ENCODE results near the gene MATK.

Gene MATK

GRCh38 chr19:3736106-3736724, 50.0 kb downstream of the MATK start:
- Histone ChIP-seq H3K9me3 (ENCODE audit: control insufficient read depth, low read length) (no peaks in the 10 kb centered on the region), H3K4me3 (ENCODE audit: insufficient read depth, low read depth, low read length, poor library complexity, severe bottlenecking) (no peak overlapping the region), H3K36me3 (ENCODE audit: control insufficient read depth, insufficient read depth, low read length) (peaks cover 6% of the 10 kb centered on the region), H3K4me1 (ENCODE audit: control insufficient read depth, insufficient read depth, low read length, poor library complexity, severe bottlenecking) (peaks cover 3% of the 10 kb centered on the region), H3K27me3 (replicated peaks; ENCODE audit: control insufficient read depth, insufficient read depth, low read length, poor library complexity, severe bottlenecking) (no peaks in the 10 kb centered on the region), H3K27ac (ENCODE audit: insufficient read depth, low read length, poor library complexity, severe bottlenecking) (no peak overlapping the region)
- no peak for DNase-seq

- Histone ChIP-seq H3K4me3 (ENCODE audit: insufficient read depth, low read depth, low read length, poor library complexity, severe bottlenecking) (no peak overlapping the region), H3K4me1 (ENCODE audit: control insufficient read depth, insufficient read depth, low read length, poor library complexity, severe bottlenecking) (no peaks in the 10 kb centered on the region), H3K27ac (ENCODE audit: insufficient read depth, low read length, poor library complexity, severe bottlenecking) (no peak overlapping the region), H3K27me3 (replicated peaks; ENCODE audit: control insufficient read depth, insufficient read depth, low read length, poor library complexity, severe bottlenecking) (no peaks in the 10 kb centered on the region), H3K9me3 (ENCODE audit: control insufficient read depth, low read length) (no peaks in the 10 kb centered on the region), H3K36me3 (ENCODE audit: control insufficient read depth, insufficient read depth, low read length) (peaks cover 6% of the 10 kb centered on the region)
- DNase-seq, result no peak
Measured at GRCh38 chr19:3734310-3734600, 51.9 kb downstream of the MATK start.

GRCh38 chr19:3733549-3734309, 52.5 kb downstream of the MATK start:
- Histone ChIP-seq H3K27ac (ENCODE audit: insufficient read depth, low read length, poor library complexity, severe bottlenecking) (no peak overlapping the region), H3K4me3 (ENCODE audit: insufficient read depth, low read depth, low read length, poor library complexity, severe bottlenecking) (no peak overlapping the region)
- no peak for DNase-seq

DNA sequence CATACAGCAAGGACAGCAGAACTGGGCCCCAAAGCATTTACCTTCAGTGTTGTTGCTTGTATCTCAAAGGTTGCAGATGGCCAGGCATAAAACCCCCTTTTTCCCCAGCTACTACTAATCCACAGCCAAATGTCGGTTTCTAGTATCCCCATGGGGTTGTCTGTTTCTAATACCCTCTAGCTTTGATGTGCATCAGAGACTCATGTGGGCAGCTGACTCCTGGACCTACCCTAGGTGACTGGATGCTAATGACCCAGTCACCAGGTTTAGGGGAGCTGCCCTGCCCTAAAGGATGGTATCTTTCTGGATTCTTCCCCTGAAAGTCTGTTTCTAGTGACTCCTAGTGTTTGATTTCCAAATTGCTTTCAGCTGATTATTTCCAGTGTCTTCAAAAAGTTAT, 54.1 kb downstream of the MATK start:
- Histone ChIP-seq H3K4me3 (ENCODE audit: insufficient read depth, low read depth, low read length, poor library complexity, severe bottlenecking) (no peak overlapping the region), H3K27me3 (replicated peaks; ENCODE audit: control insufficient read depth, insufficient read depth, low read length, poor library complexity, severe bottlenecking) (no peaks in the 10 kb centered on the region), H3K36me3 (ENCODE audit: control insufficient read depth, insufficient read depth, low read length) (peaks cover 3% of the 10 kb centered on the region), H3K4me1 (ENCODE audit: control insufficient read depth, insufficient read depth, low read length, poor library complexity, severe bottlenecking) (no peaks in the 10 kb centered on the region), H3K27ac (ENCODE audit: insufficient read depth, low read length, poor library complexity, severe bottlenecking) (no peak overlapping the region), H3K9me3 (ENCODE audit: control insufficient read depth, low read length) (no peaks in the 10 kb centered on the region)
- DNase-seq, result no peak

More at GRCh38 chr19:3733549-3734309, 52.5 kb downstream of the MATK start:
- Histone ChIP-seq H3K36me3 (ENCODE audit: control insufficient read depth, insufficient read depth, low read length) (peaks cover 3% of the 10 kb centered on the region), H3K9me3 (ENCODE audit: control insufficient read depth, low read length) (no peaks in the 10 kb centered on the region), H3K4me1 (ENCODE audit: control insufficient read depth, insufficient read depth, low read length, poor library complexity, severe bottlenecking) (no peaks in the 10 kb centered on the region), H3K27me3 (replicated peaks; ENCODE audit: control insufficient read depth, insufficient read depth, low read length, poor library complexity, severe bottlenecking) (no peaks in the 10 kb centered on the region)

DNA sequence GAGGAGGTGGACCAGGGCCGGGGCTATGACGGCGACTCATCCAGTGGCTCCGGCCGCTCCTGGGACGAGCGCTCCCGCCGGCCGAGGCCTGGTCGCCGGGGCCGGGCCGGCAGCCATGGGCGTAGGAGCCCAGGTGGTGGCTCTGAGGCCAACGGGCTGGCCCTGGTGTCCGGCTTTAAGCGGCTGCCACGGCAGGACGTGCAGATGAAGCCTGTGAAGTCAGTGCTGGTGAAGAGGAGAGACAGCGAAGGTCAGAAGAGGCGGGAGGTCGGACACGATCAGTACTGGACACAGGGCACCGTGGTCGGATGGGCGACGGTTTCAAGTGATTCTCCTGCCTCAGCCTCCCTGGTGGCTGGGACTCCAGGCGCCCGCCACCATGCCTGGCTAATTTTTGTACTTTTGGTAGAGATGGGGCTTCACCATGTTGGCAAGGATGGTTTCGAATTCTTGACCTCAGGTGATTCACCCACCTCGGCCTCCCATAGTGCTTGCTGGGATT, 55.7 kb downstream of the MATK start:
- Histone ChIP-seq H3K27me3 (replicated peaks; ENCODE audit: control insufficient read depth, insufficient read depth, low read length, poor library complexity, severe bottlenecking) (no peaks in the 10 kb centered on the region), H3K4me3 (ENCODE audit: insufficient read depth, low read depth, low read length, poor library complexity, severe bottlenecking) (no peak overlapping the region), H3K36me3 (ENCODE audit: control insufficient read depth, insufficient read depth, low read length) (peaks cover 3% of the 10 kb centered on the region), H3K27ac (ENCODE audit: insufficient read depth, low read length, poor library complexity, severe bottlenecking) (no peak overlapping the region), H3K4me1 (ENCODE audit: control insufficient read depth, insufficient read depth, low read length, poor library complexity, severe bottlenecking) (no peaks in the 10 kb centered on the region), H3K9me3 (ENCODE audit: control insufficient read depth, low read length) (no peaks in the 10 kb centered on the region)
- no peak for DNase-seq
